ENCODE measurements around the gene PATJ. TPM values are rescaled to one million over a fixed set of nuclear protein-coding genes. Genes with fewer than 3 reads are reported as not detected.

The PATJ gene
- total RNA-seq, 2 donors from 2014 or later = 74.3 to 81.7 TPM

GRCh38 chr1:61995641-61996040 lies 253.4 kb downstream of the PATJ start:
- no peak for TF ChIP-seq CTCF (conservative IDR thresholded peaks at IDR 0.05)
- H3K27ac ChIP-seq (ENCODE audit: low read depth, low read length) = no peak overlapping the region
- H3K4me1 ChIP-seq (ENCODE audit: control insufficient read depth, insufficient read depth, low read length) = peaks cover 12% of the 10 kb centered on the region
- Mint-ChIP-seq H3K36me3 (ENCODE audit: low read depth) (peaks cover 38% of the 10 kb centered on the region), H3K27me3 (ENCODE audit: insufficient read depth) (no peaks in the 10 kb centered on the region), H3K9me3 (peaks cover 2% of the 10 kb centered on the region), H3K4me3 (no peak overlapping the region), H3K4me1 (peaks cover 9% of the 10 kb centered on the region), H3K27ac (no peak overlapping the region)
- no peaks in the 10 kb centered on the region for H3K27me3 ChIP-seq (ENCODE audit: control insufficient read depth, insufficient read depth, low read length, poor library complexity, severe bottlenecking)
- no peak overlapping the region for H3K9ac ChIP-seq (ENCODE audit: extremely low read depth, low read length, poor library complexity, severe bottlenecking)
- no peak for DNase-seq
- peak overlapping the region; percentile 19 for H3K4me3 ChIP-seq (ENCODE audit: low read length)
- H3K9me3 ChIP-seq (ENCODE audit: control insufficient read depth, low read length) = no peaks in the 10 kb centered on the region
- no peaks in the 10 kb centered on the region for H3K36me3 ChIP-seq (ENCODE audit: control insufficient read depth, insufficient read depth, low read length)
- 92% methylated on average over 1 of the region's 1 CpG; no CpG with 5 or more reads in 1 of the 2 experiments for WGBS, 2 experiments (ENCODE audit: insufficient coverage in 1 of 2, insufficient read length in 1 of 2)

GRCh38 chr1:61997123-61997522 lies 254.8 kb downstream of the PATJ start:
- H3K27me3 Mint-ChIP-seq (ENCODE audit: insufficient read depth) = no peaks in the 10 kb centered on the region
- peaks cover 2% of the 10 kb centered on the region for H3K9me3 Mint-ChIP-seq
- no peak overlapping the region for H3K4me3 ChIP-seq (ENCODE audit: low read length)
- 92 to 100% methylated on average over 3 of the region's 3 CpGs for WGBS, 2 experiments (ENCODE audit: insufficient coverage in 1 of 2, insufficient read length in 1 of 2)
- no peak overlapping the region for H3K27ac Mint-ChIP-seq
- peaks cover 32% of the 10 kb centered on the region for H3K36me3 Mint-ChIP-seq (ENCODE audit: low read depth)
- no peaks in the 10 kb centered on the region for H3K36me3 ChIP-seq (ENCODE audit: control insufficient read depth, insufficient read depth, low read length)
- no peak for TF ChIP-seq CTCF (conservative IDR thresholded peaks at IDR 0.05)
- no peaks in the 10 kb centered on the region for H3K27me3 ChIP-seq (ENCODE audit: control insufficient read depth, insufficient read depth, low read length, poor library complexity, severe bottlenecking)
- no peaks in the 10 kb centered on the region for H3K9me3 ChIP-seq (ENCODE audit: control insufficient read depth, low read length)
- DNase-seq = no peak
- no peak overlapping the region for H3K27ac ChIP-seq (ENCODE audit: low read depth, low read length)
- H3K9ac ChIP-seq (ENCODE audit: extremely low read depth, low read length, poor library complexity, severe bottlenecking) = no peak overlapping the region
- H3K4me1 ChIP-seq (ENCODE audit: control insufficient read depth, insufficient read depth, low read length) = peaks cover 12% of the 10 kb centered on the region
- H3K4me3 Mint-ChIP-seq = no peak overlapping the region
- peaks cover 9% of the 10 kb centered on the region for H3K4me1 Mint-ChIP-seq

GRCh38 chr1:62003777-62004176 lies 261.5 kb downstream of the PATJ start:
- no peak for DNase-seq
- no peak overlapping the region for H3K27ac Mint-ChIP-seq
- Histone ChIP-seq H3K36me3 (ENCODE audit: control insufficient read depth, insufficient read depth, low read length) (no peaks in the 10 kb centered on the region), H3K4me1 (ENCODE audit: control insufficient read depth, insufficient read depth, low read length) (no peaks in the 10 kb centered on the region), H3K9me3 (ENCODE audit: control insufficient read depth, low read length) (no peaks in the 10 kb centered on the region), H3K27ac (ENCODE audit: low read depth, low read length) (no peak overlapping the region), H3K4me3 (ENCODE audit: low read length) (no peak overlapping the region), H3K9ac (ENCODE audit: extremely low read depth, low read length, poor library complexity, severe bottlenecking) (no peak overlapping the region), H3K27me3 (ENCODE audit: control insufficient read depth, insufficient read depth, low read length, poor library complexity, severe bottlenecking) (no peaks in the 10 kb centered on the region)
- peaks cover 11% of the 10 kb centered on the region for H3K36me3 Mint-ChIP-seq (ENCODE audit: low read depth)
- no peak for TF ChIP-seq CTCF (conservative IDR thresholded peaks at IDR 0.05)
- 86 to 100% methylated on average over 1 to 2 of the region's 2 CpGs for WGBS, 2 experiments (ENCODE audit: insufficient coverage in 1 of 2, insufficient read length in 1 of 2)
- no peaks in the 10 kb centered on the region for H3K4me1 Mint-ChIP-seq
- H3K27me3 Mint-ChIP-seq (ENCODE audit: insufficient read depth) = no peaks in the 10 kb centered on the region
- no peaks in the 10 kb centered on the region for H3K9me3 Mint-ChIP-seq
- no peak overlapping the region for H3K4me3 Mint-ChIP-seq

Measured in endodermal cell (in vitro differentiated cells).